CD4-positive, alpha-beta T cell treated with Interleukin-15 for 1 hour (primary cell): Measurements from ENCODE around the gene PSMB11.

Experiments used
- DNase-seq: peaks from one replicate; pipeline ENCODE4 v3.0.0-alpha.2; 2020

The PSMB11 gene

DNA sequence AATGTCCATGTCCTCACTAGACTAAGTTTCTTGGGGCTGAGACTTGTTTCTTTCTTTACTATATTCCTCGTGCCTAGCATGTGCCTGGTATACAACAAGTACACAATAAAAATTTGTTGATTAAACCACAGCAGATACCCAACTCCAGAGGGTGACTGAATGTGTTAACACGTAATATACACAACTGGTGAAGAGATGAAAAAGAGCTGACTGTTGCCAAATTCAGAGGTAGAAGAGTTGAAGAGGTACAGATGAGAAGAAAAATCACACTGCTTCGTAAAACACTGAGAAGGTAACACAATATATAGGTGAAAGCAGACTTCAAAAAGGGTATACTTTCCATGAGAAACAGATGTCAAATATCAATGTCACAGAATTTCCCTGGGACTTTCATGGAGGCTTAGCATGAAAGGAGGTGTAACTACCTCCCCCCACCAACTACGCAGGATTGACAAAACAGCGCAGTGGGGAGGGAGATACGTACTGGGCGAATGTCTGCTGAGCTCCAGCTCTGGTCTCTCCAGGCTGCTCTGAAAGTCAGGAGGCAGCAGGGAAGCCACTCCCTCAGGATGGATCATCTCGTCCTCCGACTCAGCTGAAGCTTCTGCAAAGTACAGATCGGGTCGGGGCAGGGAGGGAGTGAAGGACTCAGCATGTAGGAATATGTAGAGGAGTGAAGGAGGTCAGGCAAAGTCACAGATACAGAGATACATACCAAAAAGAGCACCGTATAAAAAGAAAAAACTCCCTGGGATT is 47.7 kb downstream of the PSMB11 start:
- DNase-seq, result no peak

GRCh38 chr14:23090254-23090636 is 48.2 kb downstream of the PSMB11 start:
- no peak for DNase-seq

DNA sequence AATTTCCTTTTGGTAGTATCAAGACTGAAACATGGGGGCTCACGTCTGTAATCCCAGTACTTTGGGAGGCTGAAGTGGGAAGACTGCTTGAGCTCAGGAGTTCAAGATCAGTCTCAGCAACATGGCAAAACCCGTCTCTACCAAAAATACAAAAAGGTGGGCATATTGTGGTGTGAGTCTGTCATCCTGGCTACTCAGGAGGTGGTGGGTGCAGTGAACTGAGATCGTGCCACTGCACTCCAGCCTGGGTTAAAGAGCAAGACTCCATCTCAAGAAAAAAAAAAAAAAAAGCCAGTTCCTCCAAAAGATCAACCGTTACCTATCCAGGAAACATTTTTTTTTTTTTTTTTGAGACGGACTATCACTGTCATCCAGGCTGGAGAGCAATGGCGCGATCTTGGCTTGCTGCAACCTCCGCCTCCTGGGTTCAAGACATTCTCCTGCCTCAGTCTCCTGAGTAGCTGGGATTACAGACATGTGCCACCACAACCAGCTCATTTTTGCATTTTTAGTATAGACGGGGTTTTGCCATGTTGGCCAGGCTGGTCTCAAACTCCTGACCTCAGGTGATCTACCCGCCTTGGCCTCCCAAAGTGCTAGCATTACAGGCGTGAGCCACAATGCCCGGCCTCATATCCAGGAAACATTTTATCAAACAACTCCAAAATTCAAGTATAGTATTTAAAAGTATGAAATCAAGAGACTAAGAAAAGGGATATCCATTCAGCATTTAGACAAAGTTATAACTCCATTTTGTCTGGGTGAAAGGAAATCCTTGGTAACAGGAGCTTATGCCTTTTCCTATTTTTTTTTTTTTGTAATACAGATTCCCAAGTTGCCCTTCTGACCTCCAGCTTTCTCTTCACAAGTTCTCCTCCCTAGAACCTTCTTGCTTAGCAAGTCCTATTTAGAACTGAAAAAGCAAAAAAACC is 49.5 kb downstream of the PSMB11 start:
- no peak for DNase-seq

GRCh38 chr14:23093104-23093503 is 51.1 kb downstream of the PSMB11 start:
- DNase-seq, result no peak

DNA sequence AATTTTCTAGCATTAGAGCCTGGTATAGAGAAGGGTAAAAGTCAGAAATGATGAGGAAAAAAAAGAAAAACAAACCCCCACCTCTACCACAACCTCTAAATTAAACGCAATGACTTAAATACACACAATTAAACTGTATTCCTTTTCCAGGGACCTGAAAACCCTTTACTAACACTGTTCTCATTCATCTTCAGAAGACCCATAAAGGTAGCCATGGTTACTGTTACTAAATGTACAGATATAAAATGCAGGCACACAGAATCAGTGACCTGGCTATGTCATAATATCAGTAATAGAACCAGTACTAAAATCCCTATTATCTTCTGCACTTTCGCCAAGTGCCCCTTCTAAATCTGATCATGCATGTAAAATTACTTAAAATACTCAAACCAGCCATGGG is 51.5 kb downstream of the PSMB11 start:
- DNase-seq, result no peak
